ENCODE measurements around the gene CAPN12.
A peak's percentile ranks its signal among the peaks of the same experiment; 100 is the strongest.

CAPN12 gene

DNA sequence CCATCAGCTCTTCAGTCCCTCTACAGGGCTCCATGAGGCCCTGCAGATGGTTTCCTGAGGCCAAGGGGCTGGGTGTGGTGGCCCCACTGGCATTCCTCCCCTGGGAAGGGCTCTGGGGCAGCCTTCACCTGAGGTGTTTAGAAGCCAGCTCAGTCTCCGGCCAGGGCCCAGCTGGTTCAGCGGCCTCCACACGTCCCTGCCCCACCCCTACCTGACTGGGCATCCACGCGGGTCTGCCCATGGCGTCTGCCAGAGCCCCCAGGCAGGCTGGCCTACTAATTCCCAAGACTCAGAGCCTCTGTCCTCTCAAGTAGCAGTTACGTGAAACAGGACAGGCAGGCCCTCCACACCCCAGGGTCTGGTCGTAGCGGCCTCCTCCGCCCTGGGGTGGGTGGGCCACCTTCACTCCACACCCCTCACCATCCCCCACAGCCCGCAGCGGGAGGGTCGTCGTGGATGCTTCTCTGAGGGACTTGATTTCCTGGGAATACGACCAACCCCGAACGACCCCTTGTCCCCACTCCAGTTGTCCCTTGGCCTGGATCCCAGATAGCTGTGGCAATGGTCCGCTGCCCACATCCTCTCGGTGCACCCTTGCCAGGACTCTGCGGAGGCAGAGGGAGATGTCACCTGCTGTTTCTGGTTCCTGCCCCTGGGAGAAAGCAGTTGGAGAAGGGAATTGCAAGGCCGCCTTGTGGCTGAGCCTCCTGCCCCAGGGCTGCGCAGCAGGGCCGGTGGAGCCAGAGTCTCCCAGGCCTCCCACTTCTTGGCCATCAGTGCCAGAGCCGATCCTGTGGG, 24.3 kb downstream of the CAPN12 start:
- TF ChIP-seq, protein P1, sequence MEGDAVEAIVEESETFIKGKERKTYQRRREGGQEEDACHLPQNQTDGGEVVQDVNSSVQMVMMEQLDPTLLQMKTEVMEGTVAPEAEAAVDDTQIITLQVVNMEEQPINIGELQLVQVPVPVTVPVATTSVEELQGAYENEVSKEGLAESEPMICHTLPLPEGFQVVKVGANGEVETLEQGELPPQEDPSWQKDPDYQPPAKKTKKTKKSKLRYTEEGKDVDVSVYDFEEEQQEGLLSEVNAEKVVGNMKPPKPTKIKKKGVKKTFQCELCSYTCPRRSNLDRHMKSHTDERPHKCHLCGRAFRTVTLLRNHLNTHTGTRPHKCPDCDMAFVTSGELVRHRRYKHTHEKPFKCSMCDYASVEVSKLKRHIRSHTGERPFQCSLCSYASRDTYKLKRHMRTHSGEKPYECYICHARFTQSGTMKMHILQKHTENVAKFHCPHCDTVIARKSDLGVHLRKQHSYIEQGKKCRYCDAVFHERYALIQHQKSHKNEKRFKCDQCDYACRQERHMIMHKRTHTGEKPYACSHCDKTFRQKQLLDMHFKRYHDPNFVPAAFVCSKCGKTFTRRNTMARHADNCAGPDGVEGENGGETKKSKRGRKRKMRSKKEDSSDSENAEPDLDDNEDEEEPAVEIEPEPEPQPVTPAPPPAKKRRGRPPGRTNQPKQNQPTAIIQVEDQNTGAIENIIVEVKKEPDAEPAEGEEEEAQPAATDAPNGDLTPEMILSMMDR (IDR thresholded peaks at IDR 0.05; ENCODE audit: low read depth, low read length) = no peak
- peaks cover 99% of the 10 kb centered on the region for H3K36me3 ChIP-seq
- no peak for DNase-seq
- H3K9me3 ChIP-seq (ENCODE audit: severe bottlenecking) = no peaks in the 10 kb centered on the region
- H3K4me3 ChIP-seq (ENCODE audit: low read depth, low read length) = no peak overlapping the region
- H3K27ac ChIP-seq = no peak overlapping the region
- H3K27me3 ChIP-seq (ENCODE audit: insufficient read depth, low read depth, severe bottlenecking) = no peaks in the 10 kb centered on the region

DNA sequence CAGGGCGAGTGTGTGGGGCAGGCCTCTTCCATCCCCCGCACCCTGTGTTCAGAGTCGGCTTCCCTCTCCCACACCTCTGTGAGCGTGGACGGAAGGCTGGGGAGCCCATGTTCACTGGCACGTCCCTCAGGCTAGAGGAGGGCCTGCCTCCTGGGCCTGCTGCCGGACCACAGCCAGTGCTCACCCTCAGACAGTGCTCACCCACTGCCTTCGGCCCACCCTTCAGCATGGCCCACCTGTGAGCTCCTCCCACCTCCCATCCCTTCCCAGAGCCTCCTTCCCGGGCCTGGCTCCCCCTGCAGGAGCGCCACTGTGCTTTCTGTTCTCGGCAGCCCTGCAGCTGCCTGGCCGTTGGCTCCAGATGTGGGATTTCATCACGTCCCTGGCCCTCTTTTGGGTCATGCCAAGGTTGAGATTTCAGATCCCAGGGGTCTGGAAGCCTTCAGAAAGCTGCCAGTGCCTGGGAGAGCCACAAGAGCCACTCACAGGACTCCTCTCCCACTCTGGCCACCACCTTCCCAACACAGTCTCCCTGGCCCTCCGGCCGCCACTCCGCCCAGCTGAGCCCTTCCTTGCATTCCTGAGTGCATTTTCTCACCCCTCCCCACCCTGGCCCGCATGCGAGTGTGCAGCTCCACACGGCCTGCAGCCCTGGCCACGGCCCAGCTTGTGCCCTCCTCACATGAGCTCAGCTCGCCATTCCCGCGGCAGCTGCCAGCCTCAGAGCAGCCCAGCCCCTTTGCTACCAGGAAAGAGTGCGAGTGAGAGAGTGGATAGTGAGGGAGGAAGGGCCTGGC, 25.3 kb downstream of the CAPN12 start:
- H3K9me3 ChIP-seq (ENCODE audit: severe bottlenecking) = no peaks in the 10 kb centered on the region
- H3K27ac ChIP-seq = no peak overlapping the region
- TF ChIP-seq, protein P1 (IDR thresholded peaks at IDR 0.05; ENCODE audit: low read depth, low read length) = peak; percentile 46
- H3K27me3 ChIP-seq (ENCODE audit: insufficient read depth, low read depth, severe bottlenecking) = no peaks in the 10 kb centered on the region
- no peak overlapping the region for H3K4me3 ChIP-seq (ENCODE audit: low read depth, low read length)
- no peak for DNase-seq
- H3K36me3 ChIP-seq = peaks cover 100% of the 10 kb centered on the region

DNA sequence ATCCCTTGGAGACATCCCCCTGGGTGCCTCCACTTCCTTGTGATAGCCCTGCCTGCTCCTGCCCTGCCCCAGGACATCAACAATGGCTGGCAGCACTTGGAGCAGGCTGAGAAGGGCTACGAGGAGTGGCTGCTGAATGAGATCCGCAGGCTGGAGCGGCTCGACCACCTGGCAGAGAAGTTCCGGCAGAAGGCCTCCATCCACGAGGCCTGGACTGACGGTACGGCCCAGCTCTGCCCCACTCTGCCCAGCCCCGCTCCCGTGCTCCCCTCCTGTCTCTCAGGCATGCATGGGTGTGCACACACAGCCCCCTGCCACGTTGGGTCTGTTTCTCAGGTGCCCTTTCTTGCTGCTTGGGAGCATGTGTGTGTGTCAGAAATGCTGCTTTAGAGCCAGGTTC, 26.4 kb downstream of the CAPN12 start:
- TF ChIP-seq, protein P1 (IDR thresholded peaks at IDR 0.05; ENCODE audit: low read depth, low read length) = no peak
- H3K27me3 ChIP-seq (ENCODE audit: insufficient read depth, low read depth, severe bottlenecking) = no peaks in the 10 kb centered on the region
- peaks cover 99% of the 10 kb centered on the region for H3K36me3 ChIP-seq
- no peak overlapping the region for H3K4me3 ChIP-seq (ENCODE audit: low read depth, low read length)
- H3K9me3 ChIP-seq (ENCODE audit: severe bottlenecking) = no peaks in the 10 kb centered on the region
- no peak for DNase-seq
- H3K27ac ChIP-seq = no peak overlapping the region

DNA sequence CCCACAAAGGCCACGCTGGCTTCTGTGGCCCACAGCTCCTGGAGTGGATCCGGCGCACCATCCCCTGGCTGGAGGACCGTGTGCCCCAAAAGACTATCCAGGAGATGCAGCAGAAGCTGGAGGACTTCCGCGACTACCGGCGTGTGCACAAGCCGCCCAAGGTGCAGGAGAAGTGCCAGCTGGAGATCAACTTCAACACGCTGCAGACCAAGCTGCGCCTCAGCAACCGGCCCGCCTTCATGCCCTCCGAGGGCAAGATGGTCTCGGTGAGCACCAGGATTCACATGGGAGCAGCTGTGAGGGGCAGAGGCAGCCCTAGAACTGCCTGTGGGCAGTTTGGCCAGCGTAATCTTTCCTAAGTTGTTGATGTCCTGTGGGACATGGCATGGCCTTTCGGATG, 27.2 kb downstream of the CAPN12 start:
- Histone ChIP-seq H3K4me3 (ENCODE audit: low read depth, low read length) (no peak overlapping the region), H3K36me3 (peaks cover 99% of the 10 kb centered on the region), H3K27ac (no peak overlapping the region), H3K27me3 (ENCODE audit: insufficient read depth, low read depth, severe bottlenecking) (no peaks in the 10 kb centered on the region), H3K9me3 (ENCODE audit: severe bottlenecking) (no peaks in the 10 kb centered on the region)
- TF ChIP-seq, protein P1 (IDR thresholded peaks at IDR 0.05; ENCODE audit: low read depth, low read length) = no peak
- DNase-seq = no peak

DNA sequence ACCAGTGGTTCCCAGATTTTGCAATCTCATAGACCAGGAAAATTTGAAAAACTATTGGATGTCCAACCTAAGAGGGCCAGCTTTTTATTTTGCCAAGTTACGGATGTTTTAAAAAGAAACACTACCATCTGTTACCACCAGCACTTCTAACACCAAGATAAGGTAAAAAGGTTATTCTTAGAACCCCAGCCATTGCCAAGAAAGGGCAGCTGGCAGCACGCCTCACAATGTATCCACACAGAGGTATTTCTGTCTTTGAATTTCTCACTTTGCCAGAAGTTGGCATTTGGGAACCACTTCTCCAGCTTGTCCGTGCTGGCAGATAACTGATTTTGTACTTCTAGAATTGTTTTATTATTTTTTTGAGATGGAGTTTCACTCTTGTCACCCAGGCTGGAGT, 28.7 kb downstream of the CAPN12 start:
- Histone ChIP-seq H3K4me3 (ENCODE audit: low read depth, low read length) (no peak overlapping the region), H3K36me3 (peaks cover 99% of the 10 kb centered on the region)

More for the DNA sequence above, 28.7 kb downstream of the CAPN12 start:
- H3K27ac ChIP-seq = no peak overlapping the region
- no peaks in the 10 kb centered on the region for H3K9me3 ChIP-seq (ENCODE audit: severe bottlenecking)
- H3K27me3 ChIP-seq (ENCODE audit: insufficient read depth, low read depth, severe bottlenecking) = no peaks in the 10 kb centered on the region
- TF ChIP-seq, protein P1 (IDR thresholded peaks at IDR 0.05; ENCODE audit: low read depth, low read length) = no peak
- DNase-seq = no peak

Data from WERI-Rb-1 (cell line).